Measurements from ENCODE around the gene PGM2L1.

The PGM2L1 gene

GRCh38 chr11:74283580-74284180 is 114.6 kb downstream of the PGM2L1 start:
- no peak overlapping the region for H3K4me2 ChIP-seq (ENCODE audit: low read length)

GRCh38 chr11:74282914-74283371 is 115.3 kb downstream of the PGM2L1 start:
- no peak overlapping the region for H3K27ac ChIP-seq (ENCODE audit: low read length)
- no peaks in the 10 kb centered on the region for H3K9me3 ChIP-seq (ENCODE audit: insufficient read depth, low read length)
- TF ChIP-seq EZH2phosphoT487 (IDR thresholded peaks at IDR 0.05; ENCODE audit: low read depth), result no peak
- TF ChIP-seq, protein P1, sequence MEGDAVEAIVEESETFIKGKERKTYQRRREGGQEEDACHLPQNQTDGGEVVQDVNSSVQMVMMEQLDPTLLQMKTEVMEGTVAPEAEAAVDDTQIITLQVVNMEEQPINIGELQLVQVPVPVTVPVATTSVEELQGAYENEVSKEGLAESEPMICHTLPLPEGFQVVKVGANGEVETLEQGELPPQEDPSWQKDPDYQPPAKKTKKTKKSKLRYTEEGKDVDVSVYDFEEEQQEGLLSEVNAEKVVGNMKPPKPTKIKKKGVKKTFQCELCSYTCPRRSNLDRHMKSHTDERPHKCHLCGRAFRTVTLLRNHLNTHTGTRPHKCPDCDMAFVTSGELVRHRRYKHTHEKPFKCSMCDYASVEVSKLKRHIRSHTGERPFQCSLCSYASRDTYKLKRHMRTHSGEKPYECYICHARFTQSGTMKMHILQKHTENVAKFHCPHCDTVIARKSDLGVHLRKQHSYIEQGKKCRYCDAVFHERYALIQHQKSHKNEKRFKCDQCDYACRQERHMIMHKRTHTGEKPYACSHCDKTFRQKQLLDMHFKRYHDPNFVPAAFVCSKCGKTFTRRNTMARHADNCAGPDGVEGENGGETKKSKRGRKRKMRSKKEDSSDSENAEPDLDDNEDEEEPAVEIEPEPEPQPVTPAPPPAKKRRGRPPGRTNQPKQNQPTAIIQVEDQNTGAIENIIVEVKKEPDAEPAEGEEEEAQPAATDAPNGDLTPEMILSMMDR (IDR thresholded peaks at IDR 0.05; ENCODE audit: low read depth, low read length), result no peak
- no peak overlapping the region for H3K4me3 ChIP-seq (ENCODE audit: low read length)
- no peaks in the 10 kb centered on the region for H3K27me3 ChIP-seq (ENCODE audit: low read depth, low read length)
- H3K4me2 ChIP-seq (ENCODE audit: low read length), result no peak overlapping the region
- no peaks in the 10 kb centered on the region for H4K20me1 ChIP-seq (ENCODE audit: insufficient read depth, low read length)
- no peaks in the 10 kb centered on the region for H3K36me3 ChIP-seq (replicated peaks; ENCODE audit: low read depth, low read length)
- no peak overlapping the region for H3K9ac ChIP-seq (ENCODE audit: low read length)
- no peaks in the 10 kb centered on the region for H3K79me2 ChIP-seq (ENCODE audit: low read length)
- H3K4me1 ChIP-seq (ENCODE audit: low read length), result peaks cover 11% of the 10 kb centered on the region
- no peak overlapping the region for H2AFZ ChIP-seq (ENCODE audit: low read depth, low read length)

More at GRCh38 chr11:74283580-74284180, 114.6 kb downstream of the PGM2L1 start:
- Histone ChIP-seq H4K20me1 (ENCODE audit: insufficient read depth, low read length) (no peaks in the 10 kb centered on the region), H3K36me3 (replicated peaks; ENCODE audit: low read depth, low read length) (no peaks in the 10 kb centered on the region), H2AFZ (ENCODE audit: low read depth, low read length) (no peak overlapping the region), H3K9ac (ENCODE audit: low read length) (no peak overlapping the region), H3K27ac (ENCODE audit: low read length) (no peak overlapping the region), H3K4me1 (ENCODE audit: low read length) (peaks cover 14% of the 10 kb centered on the region), H3K9me3 (ENCODE audit: insufficient read depth, low read length) (no peaks in the 10 kb centered on the region), H3K4me3 (ENCODE audit: low read length) (no peak overlapping the region), H3K27me3 (ENCODE audit: low read depth, low read length) (no peaks in the 10 kb centered on the region), H3K79me2 (ENCODE audit: low read length) (no peaks in the 10 kb centered on the region)
- TF ChIP-seq, protein P1 (IDR thresholded peaks at IDR 0.05; ENCODE audit: low read depth, low read length), result no peak
- no peak for TF ChIP-seq EZH2phosphoT487 (IDR thresholded peaks at IDR 0.05; ENCODE audit: low read depth)

GRCh38 chr11:74282421-74282820 is 115.8 kb downstream of the PGM2L1 start:
- Histone ChIP-seq H3K4me1 (ENCODE audit: low read length) (peaks cover 11% of the 10 kb centered on the region), H3K27me3 (ENCODE audit: low read depth, low read length) (no peaks in the 10 kb centered on the region), H3K4me3 (ENCODE audit: low read length) (no peak overlapping the region), H3K9me3 (ENCODE audit: insufficient read depth, low read length) (no peaks in the 10 kb centered on the region), H3K4me2 (ENCODE audit: low read length) (no peak overlapping the region), H3K27ac (ENCODE audit: low read length) (no peak overlapping the region), H3K9ac (ENCODE audit: low read length) (no peak overlapping the region), H2AFZ (ENCODE audit: low read depth, low read length) (no peak overlapping the region), H3K36me3 (replicated peaks; ENCODE audit: low read depth, low read length) (no peaks in the 10 kb centered on the region), H3K79me2 (ENCODE audit: low read length) (no peaks in the 10 kb centered on the region), H4K20me1 (ENCODE audit: insufficient read depth, low read length) (no peaks in the 10 kb centered on the region)
- TF ChIP-seq, protein P1 (IDR thresholded peaks at IDR 0.05; ENCODE audit: low read depth, low read length), result no peak
- TF ChIP-seq EZH2phosphoT487 (IDR thresholded peaks at IDR 0.05; ENCODE audit: low read depth), result no peak

DNA sequence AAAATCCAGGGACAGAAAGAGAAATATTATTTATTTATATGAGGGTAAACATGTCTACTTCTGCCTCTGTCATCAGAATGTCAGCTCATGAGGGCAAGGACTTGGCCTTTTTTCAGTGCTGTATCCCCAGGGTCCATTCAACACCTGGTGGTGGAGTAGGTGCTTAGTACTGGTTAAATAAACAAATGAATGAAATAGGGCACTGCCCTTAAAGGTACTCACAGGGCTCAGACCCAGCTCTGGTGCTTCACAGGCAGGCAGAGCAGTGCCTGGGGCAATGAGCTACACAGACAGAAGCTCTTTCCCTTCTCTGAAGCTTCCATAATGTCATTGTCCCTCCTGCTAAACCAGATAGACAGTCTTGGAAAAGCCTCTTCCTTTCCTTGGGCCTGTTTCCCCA is 117.7 kb downstream of the PGM2L1 start:
- H2AFZ ChIP-seq (ENCODE audit: low read depth, low read length), result no peak overlapping the region
- no peaks in the 10 kb centered on the region for H3K79me2 ChIP-seq (ENCODE audit: low read length)
- no peak overlapping the region for H3K4me3 ChIP-seq (ENCODE audit: low read length)
- TF ChIP-seq EZH2phosphoT487 (IDR thresholded peaks at IDR 0.05; ENCODE audit: low read depth), result no peak
- TF ChIP-seq, protein P1 (IDR thresholded peaks at IDR 0.05; ENCODE audit: low read depth, low read length), result no peak
- H3K9me3 ChIP-seq (ENCODE audit: insufficient read depth, low read length), result no peaks in the 10 kb centered on the region
- H4K20me1 ChIP-seq (ENCODE audit: insufficient read depth, low read length), result no peaks in the 10 kb centered on the region
- H3K4me1 ChIP-seq (ENCODE audit: low read length), result peaks cover 9% of the 10 kb centered on the region
- H3K36me3 ChIP-seq (replicated peaks; ENCODE audit: low read depth, low read length), result no peaks in the 10 kb centered on the region
- 0 out of 2 replicates have a peak, but pooled peaks cover 3% of the 10 kb centered on the region for H3K27me3 ChIP-seq (ENCODE audit: low read depth, low read length)
- no peak overlapping the region for H3K4me2 ChIP-seq (ENCODE audit: low read length)
- H3K27ac ChIP-seq (ENCODE audit: low read length), result no peak overlapping the region
- no peak overlapping the region for H3K9ac ChIP-seq (ENCODE audit: low read length)
